ENCODE measurements around the gene PYM1.

The PYM1 gene

GRCh38 chr12:55927588-55928502, at the start of gene PYM1:
TSS of gene PYM1 (minus strand) at chr12:55927894. CDS start at chr12:55927761, 133 bp downstream.
- DNase-seq (ENCODE audit: low read depth, low spot score) = no peak

DNA sequence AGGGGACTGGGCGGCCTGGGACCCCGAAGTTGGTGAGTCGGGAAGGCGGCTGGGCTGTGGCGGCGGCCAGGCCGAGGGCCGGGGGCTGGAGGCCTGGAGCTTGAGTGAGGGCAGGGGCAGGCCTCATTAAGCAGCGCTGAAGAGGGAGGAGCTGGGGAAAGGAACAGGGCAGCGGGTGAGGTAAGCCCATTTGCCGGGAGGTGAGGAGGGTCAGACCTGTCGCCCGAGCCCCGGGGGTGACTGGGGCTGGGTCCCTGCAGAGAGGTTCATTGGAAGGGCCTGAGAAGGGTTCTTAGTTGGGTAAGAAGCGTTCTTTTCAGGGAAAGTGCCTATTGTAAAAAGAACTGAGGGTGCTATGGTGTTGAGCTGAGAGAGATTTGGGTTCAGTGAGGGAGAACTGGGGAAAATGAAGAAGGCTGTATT, 46.6 kb upstream of the PYM1 start:
- DNase-seq (ENCODE audit: low read depth, low spot score) = no peak

DNA sequence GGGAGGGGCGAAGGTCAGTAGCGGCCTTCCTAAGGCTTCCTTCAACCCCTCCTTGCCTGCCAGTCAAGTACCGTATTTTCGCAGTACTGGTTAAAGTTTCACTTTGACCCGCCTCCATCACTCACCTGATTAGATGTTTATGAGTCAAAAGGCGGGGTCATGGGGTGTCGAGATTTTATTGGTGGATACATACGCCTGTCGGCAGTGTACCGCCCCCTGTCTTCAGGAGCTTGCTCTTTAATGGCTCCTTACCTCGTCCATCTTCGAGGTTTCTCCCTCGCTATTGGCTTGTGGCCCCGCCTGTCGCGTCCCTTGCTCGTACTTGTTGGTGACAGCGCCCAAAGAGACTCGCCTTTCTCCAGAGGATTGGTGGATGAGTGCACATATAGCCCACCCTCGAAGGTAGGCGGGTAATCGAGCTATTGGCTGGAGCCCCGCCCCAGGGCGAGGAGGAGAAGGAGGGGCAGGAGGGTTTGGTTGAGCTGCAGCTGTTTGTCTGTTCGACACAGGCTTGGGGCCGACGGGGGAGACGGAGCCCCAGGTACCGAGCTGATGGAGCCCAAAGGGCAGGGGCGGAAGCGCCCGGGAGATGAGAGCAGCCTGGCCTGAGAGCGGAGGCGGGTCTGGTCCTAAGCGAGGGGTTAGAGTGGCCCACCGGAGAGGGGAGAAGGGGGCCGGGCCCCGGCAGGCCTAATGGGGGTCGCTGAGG, 46.1 kb upstream of the PYM1 start, which contains the start of gene RAB5B:
Gene RAB5B, plus strand, starts transcription at position 480 of the 709 bp plus-strand sequence. CDS start 12,883 bp downstream, outside the sequence.
- peak; percentile 100 for DNase-seq (ENCODE audit: low read depth, low spot score)

- no peak for DNase-seq (ENCODE audit: low read depth, low spot score)
Measured at GRCh38 chr12:55972911-55973598, 45.4 kb upstream of the PYM1 start.

DNA sequence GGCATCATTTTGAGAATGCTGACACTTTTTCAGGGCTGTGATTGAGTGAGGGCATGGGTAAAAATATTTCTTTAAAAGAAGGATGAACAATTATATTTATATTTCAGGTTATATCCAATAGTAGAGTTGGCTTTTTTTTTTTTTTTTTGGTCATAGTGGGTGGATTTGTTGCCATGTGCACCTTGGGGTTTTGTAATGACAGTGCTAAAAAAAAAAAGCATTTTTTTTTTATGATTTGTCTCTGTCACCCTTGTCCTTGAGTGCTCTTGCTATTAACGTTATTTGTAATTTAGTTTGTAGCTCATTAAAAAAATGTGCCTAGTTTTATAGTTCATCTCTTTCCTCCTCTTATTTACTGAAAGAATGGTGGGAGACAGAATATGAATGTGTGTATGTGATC, 44.8 kb upstream of the PYM1 start:
- no peak for DNase-seq (ENCODE audit: low read depth, low spot score)

- no peak for DNase-seq (ENCODE audit: low read depth, low spot score)
Measured at GRCh38 chr12:55972042-55972441, 44.3 kb upstream of the PYM1 start.

GRCh38 chr12:55970775-55971174, 43.1 kb upstream of the PYM1 start:
- no peak for DNase-seq (ENCODE audit: low read depth, low spot score)

GRCh38 chr12:55969356-55969755, 41.7 kb upstream of the PYM1 start:
- no peak for DNase-seq (ENCODE audit: low read depth, low spot score)

DNA sequence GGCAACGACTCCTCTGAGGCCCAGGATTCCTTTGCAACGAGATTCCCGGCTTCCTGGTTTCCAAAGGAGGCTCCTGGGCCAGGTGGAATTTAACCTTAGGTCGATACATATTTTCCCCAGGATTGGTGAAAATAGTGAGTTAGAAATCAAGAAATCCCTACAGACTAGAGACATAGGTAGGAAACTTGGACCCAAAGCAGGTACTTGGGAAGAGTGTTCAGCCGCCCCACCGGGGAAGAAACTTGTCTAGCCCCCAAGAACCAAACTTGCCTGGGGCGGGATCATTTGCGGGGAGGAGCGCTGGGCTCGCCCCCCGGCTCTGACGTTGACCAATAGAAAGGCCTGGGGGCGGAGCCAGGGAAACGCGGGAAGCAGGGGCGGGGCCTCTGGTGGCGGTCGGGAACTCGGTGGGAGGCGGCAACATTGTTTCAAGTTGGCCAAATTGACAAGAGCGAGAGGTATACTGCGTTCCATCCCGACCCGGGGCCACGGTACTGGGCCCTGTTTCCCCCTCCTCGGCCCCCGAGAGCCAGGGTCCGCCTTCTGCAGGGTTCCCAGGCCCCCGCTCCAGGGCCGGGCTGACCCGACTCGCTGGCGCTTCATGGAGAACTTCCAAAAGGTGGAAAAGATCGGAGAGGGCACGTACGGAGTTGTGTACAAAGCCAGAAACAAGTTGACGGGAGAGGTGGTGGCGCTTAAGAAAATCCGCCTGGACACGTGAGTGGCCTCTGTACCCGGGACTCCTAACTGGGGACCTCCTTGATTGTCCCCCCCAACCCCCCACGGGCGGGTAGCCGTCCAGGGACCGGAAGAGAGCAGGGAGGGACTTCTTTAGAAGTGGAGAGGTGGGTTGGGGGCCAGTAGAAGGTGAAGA, 39.0 kb upstream of the PYM1 start, which contains the start of gene CDK2:
Gene CDK2, plus strand, starts transcription at position 423 of the 874 bp plus-strand sequence. Its CDS starts 179 bp downstream, at position 602.
- DNase-seq (ENCODE audit: low read depth, low spot score) = no peak

GRCh38 chr12:55965941-55966407, 38.3 kb upstream of the PYM1 start, which contains the start of gene PMEL:
TSS of gene PMEL (minus strand) at chr12:55966042. CDS start at chr12:55966011, 31 bp downstream.
- no peak for DNase-seq (ENCODE audit: low read depth, low spot score)

- DNase-seq (ENCODE audit: low read depth, low spot score) = no peak
Measured at GRCh38 chr12:55965240-55965639, 37.5 kb upstream of the PYM1 start.

GRCh38 chr12:55963760-55964159, 36.1 kb upstream of the PYM1 start:
- DNase-seq (ENCODE audit: low read depth, low spot score) = no peak

GRCh38 chr12:55957106-55957859, 29.6 kb upstream of the PYM1 start:
- DNase-seq (ENCODE audit: low read depth, low spot score) = no peak

DNA sequence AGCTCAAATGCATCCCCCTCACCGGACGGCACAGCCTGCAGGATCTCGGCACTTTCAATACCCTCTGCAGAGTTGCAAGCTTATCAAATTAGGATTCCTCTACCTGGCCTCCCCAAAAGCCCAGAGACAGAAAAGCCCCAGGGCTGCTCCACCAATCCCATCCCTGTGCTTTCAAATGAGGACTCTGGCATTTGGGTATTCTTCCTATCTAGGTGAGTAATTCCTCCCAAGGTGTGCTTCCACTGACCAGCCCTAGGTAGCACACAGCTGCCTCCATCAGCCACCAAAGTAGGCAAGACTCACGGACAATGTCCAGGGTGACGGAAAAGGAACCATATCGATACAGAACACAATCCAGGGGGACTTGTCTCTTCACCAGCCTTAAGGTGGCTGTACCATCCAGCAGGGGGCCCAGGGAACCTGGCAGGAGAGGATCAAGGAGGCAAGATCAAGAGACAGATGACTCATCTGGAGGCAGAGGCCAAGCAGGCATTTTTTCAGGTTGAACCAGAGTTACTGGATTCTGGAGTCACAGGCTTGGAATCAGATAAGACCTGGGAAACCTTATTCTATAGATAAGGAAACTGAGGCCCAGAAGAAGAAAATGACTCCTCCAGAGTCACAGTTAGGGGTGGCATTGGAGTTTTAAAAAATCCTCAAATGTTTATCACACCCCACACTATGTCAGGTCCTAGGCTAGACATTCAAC, 28.3 kb upstream of the PYM1 start:
- no peak for DNase-seq (ENCODE audit: low read depth, low spot score)

DNA sequence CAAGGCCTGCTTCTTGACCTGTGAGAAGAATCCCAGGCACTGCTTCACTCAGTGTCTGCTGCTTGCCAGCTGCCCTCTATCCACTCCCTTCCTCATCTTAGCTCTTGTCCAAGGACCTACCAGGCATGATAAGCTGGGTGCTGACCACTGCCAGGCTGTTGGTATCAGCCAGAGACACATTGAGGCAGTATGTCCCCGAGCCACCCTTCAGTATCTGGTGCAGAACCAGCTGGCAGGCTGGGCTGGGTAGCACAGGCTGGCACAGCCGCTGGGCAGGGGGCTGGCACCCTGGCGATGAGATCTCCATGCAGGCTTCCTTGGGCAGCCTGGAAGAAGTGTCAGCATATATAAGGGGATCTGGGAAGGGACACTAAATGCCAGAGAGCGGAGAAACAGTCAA, 27.6 kb upstream of the PYM1 start:
- DNase-seq (ENCODE audit: low read depth, low spot score) = no peak

- DNase-seq (ENCODE audit: low read depth, low spot score) = no peak
Measured at GRCh38 chr12:55946553-55946952, 18.9 kb upstream of the PYM1 start.

- DNase-seq (ENCODE audit: low read depth, low spot score) = no peak
Measured at GRCh38 chr12:55942577-55943136, 15.0 kb upstream of the PYM1 start.

DNA sequence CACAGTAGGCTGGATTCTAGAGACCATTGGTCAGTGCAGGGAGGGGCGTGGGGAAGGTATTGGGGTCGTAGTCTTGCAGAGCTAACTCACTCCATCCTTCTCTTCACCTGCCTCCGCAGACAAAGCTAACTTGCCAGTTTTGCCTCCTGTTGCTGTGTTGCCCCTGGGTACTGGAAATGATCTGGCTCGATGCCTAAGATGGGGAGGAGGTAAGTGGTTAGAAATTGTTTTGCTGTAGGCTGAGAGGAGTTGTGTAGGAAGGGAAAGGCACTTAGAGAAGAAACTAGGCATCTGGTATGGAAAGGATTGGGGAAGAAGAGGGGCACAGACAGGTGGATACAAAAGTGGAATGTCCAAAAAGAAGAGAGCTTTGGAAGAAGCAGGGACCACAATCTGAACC, 14.4 kb upstream of the PYM1 start:
- no peak for DNase-seq (ENCODE audit: low read depth, low spot score)
